ENCODE results near the gene DPP10.

The DPP10 gene

GRCh38 chr2:115694651-115695050 is 1252.2 kb downstream of the DPP10 start (continued):
- TF ChIP-seq ZNF600 (tag by site-specific recombination; IDR thresholded peaks at IDR 0.05) (no peak), ZNF155 (tag by site-specific recombination; IDR thresholded peaks at IDR 0.05) (no peak)

GRCh38 chr2:115733190-115733775 is 1290.8 kb downstream of the DPP10 start:
- ChIA-PET CTCF (no interaction called here), POLR2A (interaction anchor here (0.7 kb wide), 1 partner anchor 11 kb away, joined by 3 read pairs; no protein-coding TSS in a partner anchor)
- no peaks in the 10 kb centered on the region for H3K36me3 ChIP-seq (ENCODE audit: control insufficient read depth in 2 of 2, insufficient read depth in 1 of 2, low read length in 2 of 2)
- H3K4me3 ChIP-seq (ENCODE audit: low read depth, low read length) = no peak overlapping the region
- no peak for TF ChIP-seq ZNF610 (tag by site-specific recombination; IDR thresholded peaks at IDR 0.05; ENCODE audit: borderline replicate concordance)
- TF ChIP-seq ZNF426 (tag by site-specific recombination; IDR thresholded peaks at IDR 0.05) = no peak
- TF ChIP-seq ZNF140 (tag by site-specific recombination; IDR thresholded peaks at IDR 0.05) = no peak
- TF ChIP-seq AEBP2 (tag by site-specific recombination; IDR thresholded peaks at IDR 0.05; ENCODE audit: borderline replicate concordance) = no peak
- no peak for TF ChIP-seq SP7 (tag by site-specific recombination; IDR thresholded peaks at IDR 0.05)
- no peak for TF ChIP-seq ZNF23 (tag by site-specific recombination; IDR thresholded peaks at IDR 0.05; ENCODE audit: borderline replicate concordance)
- no peak for TF ChIP-seq ELK4 (IDR thresholded peaks at IDR 0.05; ENCODE audit: borderline replicate concordance, low read depth, low read length)
- TF ChIP-seq ZNF510 (tag by site-specific recombination; IDR thresholded peaks at IDR 0.05; ENCODE audit: insufficient replicate concordance) = no peak
- TF ChIP-seq ZNF175 (tag by site-specific recombination; IDR thresholded peaks at IDR 0.05) = no peak
- TF ChIP-seq ZNF157 (tag by site-specific recombination; IDR thresholded peaks at IDR 0.05) = no peak
- H3K4me1 ChIP-seq (ENCODE audit: control insufficient read depth, insufficient read depth, low read length) = no peaks in the 10 kb centered on the region
- no peak overlapping the region for H3K27ac ChIP-seq (ENCODE audit: extremely low read depth, low read depth, low read length)
- no peaks in the 10 kb centered on the region for H3K9me3 ChIP-seq (ENCODE audit: control insufficient read depth, insufficient read depth, low read depth, low read length)

- Histone ChIP-seq H3K4me1 (ENCODE audit: control insufficient read depth, insufficient read depth, low read length) (no peaks in the 10 kb centered on the region), H3K27ac (ENCODE audit: extremely low read depth, low read depth, low read length) (no peak overlapping the region), H3K36me3 (ENCODE audit: control insufficient read depth in 2 of 2, insufficient read depth in 1 of 2, low read length in 2 of 2) (no peaks in the 10 kb centered on the region), H3K4me3 (ENCODE audit: low read depth, low read length) (no peak overlapping the region), H3K9me3 (ENCODE audit: control insufficient read depth, insufficient read depth, low read depth, low read length) (no peaks in the 10 kb centered on the region)
- no peak for TF ChIP-seq ZBTB8A (tag by site-specific recombination; IDR thresholded peaks at IDR 0.05)
- CTCF ChIA-PET = no interaction called here
- POLR2A ChIA-PET = no interaction called here
These were observed 1295.7 kb downstream of the DPP10 start for GRCh38 chr2:115738111-115738510.

- Histone ChIP-seq H3K27ac (ENCODE audit: extremely low read depth, low read depth, low read length) (no peak overlapping the region), H3K4me1 (ENCODE audit: control insufficient read depth, insufficient read depth, low read length) (no peaks in the 10 kb centered on the region), H3K9me3 (ENCODE audit: control insufficient read depth, insufficient read depth, low read depth, low read length) (no peaks in the 10 kb centered on the region), H3K36me3 (ENCODE audit: control insufficient read depth in 2 of 2, insufficient read depth in 1 of 2, low read length in 2 of 2) (no peaks in the 10 kb centered on the region), H3K4me3 (ENCODE audit: low read depth, low read length) (no peak overlapping the region)
- CTCF ChIA-PET = no interaction called here
- POLR2A ChIA-PET = no interaction called here
- TF ChIP-seq ZNF549 (tag by site-specific recombination; IDR thresholded peaks at IDR 0.05) (no peak), ZNF121 (tag by site-specific recombination; IDR thresholded peaks at IDR 0.05) (no peak), PRDM10 (tag by site-specific recombination; IDR thresholded peaks at IDR 0.05) (no peak), ZNF169 (tag by site-specific recombination; IDR thresholded peaks at IDR 0.05) (no peak), KLF16 (tag by site-specific recombination; IDR thresholded peaks at IDR 0.05) (no peak), ZNF768 (tag by site-specific recombination; IDR thresholded peaks at IDR 0.05) (no peak), ZBTB49 (tag by site-specific recombination; IDR thresholded peaks at IDR 0.05; ENCODE audit: low read depth) (no peak), ZNF488 (tag by site-specific recombination; IDR thresholded peaks at IDR 0.05) (no peak)
These were observed 1297.1 kb downstream of the DPP10 start for GRCh38 chr2:115739574-115739973.
